ENCODE measurements around the gene CLIC3.

The CLIC3 gene

GRCh38 chr9:136996361-136997292 lies at the start of gene CLIC3:
TSS of gene CLIC3 (minus strand) at chr9:136996568. CDS start at chr9:136996543, 25 bp downstream.
- no peaks in the 10 kb centered on the region for H3K9me3 ChIP-seq (ENCODE audit: low read depth, low read length)
- TF ChIP-seq EZH2 (IDR thresholded peaks at IDR 0.05): no peak
- TF ChIP-seq POLR2AphosphoS5 (IDR thresholded peaks at IDR 0.05; ENCODE audit: borderline replicate concordance, low read depth, low read length): no peak
- TF ChIP-seq FOXP2 (optimal IDR thresholded peaks at IDR 0.05; ENCODE audit: control extremely low read depth, extremely low read length, insufficient read depth): no peak
- no peak within 1 kb of the TSS for H3K4me3 ChIP-seq
- no peak for DNase-seq (ENCODE audit: low read depth, low spot score)
- peaks cover 5% of the 10 kb centered on the region; the same call in 1 of the 2 replicates for H3K36me3 ChIP-seq (ENCODE audit: insufficient read depth, low read length)
- peak within 1 kb of the TSS; percentile 59 for H3K9ac ChIP-seq (ENCODE audit: insufficient read length)
- no peak within 1 kb of the TSS for H3K27ac ChIP-seq

DNA sequence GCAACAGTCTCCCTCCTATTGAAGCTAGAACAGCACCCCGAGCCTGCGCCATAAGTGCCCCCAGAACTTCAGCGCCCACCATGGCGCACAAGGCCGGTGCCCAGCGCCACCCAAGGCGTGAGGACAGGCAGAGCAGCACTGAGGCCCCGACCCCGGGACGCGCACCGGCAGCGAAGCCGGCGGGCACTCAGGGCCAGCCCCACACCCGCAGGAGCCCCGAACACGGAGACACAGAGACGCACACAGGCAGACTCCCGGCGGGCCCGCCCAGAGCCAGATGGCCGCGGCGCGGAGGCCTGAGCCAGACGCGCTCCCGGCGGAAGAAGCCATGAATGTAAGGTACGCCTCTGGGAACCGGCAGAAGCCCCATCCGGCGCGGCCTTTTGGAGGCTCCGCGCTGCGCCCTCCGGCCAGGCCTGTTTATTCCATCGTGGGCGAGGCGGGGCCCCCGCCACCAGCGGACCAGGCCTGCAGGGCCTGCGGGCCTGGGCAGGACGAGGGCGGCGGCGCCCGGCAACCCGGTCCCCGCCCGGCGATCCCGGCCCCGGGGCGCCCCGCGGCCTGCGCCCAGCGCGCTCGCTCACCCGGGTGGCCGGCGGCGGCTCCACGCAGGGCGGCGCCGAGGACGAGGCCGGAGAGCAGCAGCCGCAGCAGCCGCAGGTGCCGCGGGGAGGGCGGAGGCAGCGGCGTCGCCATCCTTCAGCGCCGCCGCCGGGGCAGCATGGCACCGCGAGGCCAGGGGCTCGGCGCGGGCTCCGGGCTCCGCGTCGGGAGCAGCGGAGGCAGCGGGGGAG lies 49.1 kb upstream of the CLIC3 start:
- TF ChIP-seq POLR2AphosphoS5 (IDR thresholded peaks at IDR 0.05; ENCODE audit: borderline replicate concordance, low read depth, low read length) (no peak), FOXP2 (optimal IDR thresholded peaks at IDR 0.05; ENCODE audit: control extremely low read depth, extremely low read length, insufficient read depth) (no peak), EZH2 (IDR thresholded peaks at IDR 0.05) (no peak)
- no peak for DNase-seq (ENCODE audit: low read depth, low spot score)
- Histone ChIP-seq H3K36me3 (ENCODE audit: insufficient read depth, low read length) (no peaks in the 10 kb centered on the region), H3K9ac (ENCODE audit: insufficient read length) (peak overlapping the region; percentile 59), H3K4me3 (peak overlapping the region; percentile 92), H3K27ac (no peak overlapping the region), H3K9me3 (ENCODE audit: low read depth, low read length) (no peaks in the 10 kb centered on the region)

DNA sequence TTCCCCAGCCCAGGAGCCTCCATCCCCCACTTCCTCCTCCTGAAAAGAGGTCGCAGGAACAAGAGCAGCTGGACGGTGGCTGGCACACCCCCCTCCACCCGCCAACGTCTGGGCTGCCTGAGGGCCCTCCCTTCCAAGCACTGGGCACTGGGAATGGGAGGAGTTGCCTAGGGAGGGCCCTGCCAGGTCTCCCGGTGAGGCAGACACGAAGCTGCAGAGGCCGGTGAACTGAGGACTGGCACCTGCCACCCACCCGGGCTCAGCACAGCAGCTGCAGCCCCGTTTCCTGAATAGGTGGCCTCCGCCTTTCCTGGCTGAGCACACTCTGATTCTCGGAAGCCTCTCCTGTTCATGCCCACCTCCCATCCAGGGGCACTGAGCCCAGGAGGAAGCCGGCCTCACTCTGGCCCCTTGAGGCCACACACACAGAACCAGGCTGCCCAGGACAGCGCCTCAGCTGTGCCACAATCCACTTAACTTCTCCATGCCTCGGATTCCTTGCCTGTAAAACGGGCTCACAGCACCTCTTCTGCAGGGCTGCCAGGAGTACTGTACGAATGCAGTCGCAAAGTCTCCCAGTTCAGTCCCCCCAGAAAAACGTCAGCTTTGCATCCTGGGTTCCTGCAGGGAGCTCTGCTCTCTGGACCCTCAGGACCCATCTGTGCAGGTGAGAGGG lies 48.3 kb upstream of the CLIC3 start:
- Histone ChIP-seq H3K9ac (ENCODE audit: insufficient read length) (peak overlapping the region; percentile 59), H3K9me3 (ENCODE audit: low read depth, low read length) (no peaks in the 10 kb centered on the region), H3K4me3 (peak overlapping the region; percentile 92), H3K36me3 (ENCODE audit: insufficient read depth, low read length) (peaks cover under 1% of the 10 kb centered on the region; the same call in 1 of the 2 replicates), H3K27ac (no peak overlapping the region)
- DNase-seq (ENCODE audit: low read depth, low spot score): no peak
- no peak for TF ChIP-seq EZH2 (IDR thresholded peaks at IDR 0.05)

DNA sequence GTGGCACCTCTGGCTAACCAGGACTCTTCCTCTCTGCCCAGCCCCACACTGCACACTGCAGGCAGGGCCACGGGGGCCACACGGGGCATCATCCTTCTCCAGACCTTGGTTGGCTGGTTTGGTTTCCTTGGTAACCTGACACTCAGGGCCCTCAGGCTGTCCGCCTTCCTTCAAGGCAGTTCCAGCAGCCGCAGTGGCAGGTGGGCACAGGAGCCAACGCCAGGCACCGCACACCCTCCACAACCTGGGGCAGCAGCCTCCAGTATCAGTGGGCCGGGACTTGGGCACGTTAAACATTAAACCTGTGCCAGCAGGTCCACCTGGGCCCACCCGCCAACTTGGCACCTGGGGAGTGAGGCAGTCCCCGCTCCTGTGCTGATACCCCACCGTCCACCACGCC lies 47.7 kb upstream of the CLIC3 start:
- peaks cover 6% of the 10 kb centered on the region; the same call in 1 of the 2 replicates for H3K36me3 ChIP-seq (ENCODE audit: insufficient read depth, low read length)
- no peak overlapping the region for H3K9ac ChIP-seq (ENCODE audit: insufficient read length)
- no peak for DNase-seq (ENCODE audit: low read depth, low spot score)
- no peak overlapping the region for H3K4me3 ChIP-seq
- H3K9me3 ChIP-seq (ENCODE audit: low read depth, low read length): no peaks in the 10 kb centered on the region
- TF ChIP-seq FOXP2 (optimal IDR thresholded peaks at IDR 0.05; ENCODE audit: control extremely low read depth, extremely low read length, insufficient read depth) (no peak), EZH2 (IDR thresholded peaks at IDR 0.05) (no peak), POLR2AphosphoS5 (IDR thresholded peaks at IDR 0.05; ENCODE audit: borderline replicate concordance, low read depth, low read length) (no peak)
- no peak overlapping the region for H3K27ac ChIP-seq

DNA sequence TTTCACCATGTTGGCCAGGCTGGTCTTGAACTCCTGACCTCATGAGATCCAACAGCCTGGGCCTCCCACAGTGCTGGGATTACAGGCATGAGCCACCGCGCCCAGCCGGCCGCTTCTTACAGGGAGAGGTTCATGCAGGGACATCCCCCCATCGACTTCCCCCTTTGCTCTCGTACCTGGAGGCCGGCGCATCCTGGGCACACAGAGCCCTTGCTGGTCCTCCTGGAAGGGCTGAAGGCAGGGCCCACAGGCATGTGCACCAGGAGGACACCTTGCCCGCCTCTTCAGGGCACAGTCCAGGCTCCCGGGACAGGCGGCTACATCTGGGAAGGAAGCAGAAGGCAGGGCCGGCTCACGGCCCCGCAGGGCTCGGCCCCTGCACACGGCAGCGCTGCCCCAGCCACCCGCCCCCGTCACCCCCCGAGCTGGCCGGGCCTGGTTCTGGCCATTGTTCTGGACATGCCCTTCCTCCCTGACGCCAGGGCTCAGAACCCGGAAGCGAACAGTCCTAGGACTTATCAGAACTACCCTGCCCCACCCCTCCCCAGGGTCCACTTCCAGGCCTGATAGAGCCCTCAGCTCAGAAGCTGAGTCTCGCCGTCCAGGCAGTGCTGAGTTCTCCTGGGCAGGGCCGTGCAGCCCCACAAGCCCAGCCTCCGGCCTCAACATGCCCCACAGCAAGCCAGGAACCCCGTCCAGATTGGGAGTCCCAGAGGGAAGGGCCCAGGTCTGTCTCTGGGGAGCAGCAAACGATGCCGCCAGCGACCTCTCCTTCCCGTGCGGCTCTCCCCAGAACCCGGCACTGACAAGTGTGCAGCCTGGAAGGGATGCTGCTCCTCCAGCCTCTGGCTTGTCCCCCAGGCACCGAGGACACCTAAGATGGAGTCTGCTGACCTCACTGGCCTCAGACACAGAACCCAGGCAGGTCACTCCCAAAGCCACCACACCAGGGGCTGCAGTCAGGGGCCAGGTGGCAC lies 46.7 kb upstream of the CLIC3 start:
- no peak for TF ChIP-seq EZH2 (IDR thresholded peaks at IDR 0.05)
- TF ChIP-seq POLR2AphosphoS5 (IDR thresholded peaks at IDR 0.05; ENCODE audit: borderline replicate concordance, low read depth, low read length): no peak
- TF ChIP-seq FOXP2 (optimal IDR thresholded peaks at IDR 0.05; ENCODE audit: control extremely low read depth, extremely low read length, insufficient read depth): no peak
- H3K4me3 ChIP-seq: no peak overlapping the region
- no peak overlapping the region for H3K9ac ChIP-seq (ENCODE audit: insufficient read length)
- H3K9me3 ChIP-seq (ENCODE audit: low read depth, low read length): no peaks in the 10 kb centered on the region
- H3K27ac ChIP-seq: no peak overlapping the region
- DNase-seq (ENCODE audit: low read depth, low spot score): no peak
- peaks cover 6% of the 10 kb centered on the region; the same call in 1 of the 2 replicates for H3K36me3 ChIP-seq (ENCODE audit: insufficient read depth, low read length)

- Histone ChIP-seq H3K36me3 (ENCODE audit: insufficient read depth, low read length) (peaks cover 6% of the 10 kb centered on the region; the same call in 1 of the 2 replicates), H3K4me3 (peak overlapping the region; percentile 44), H3K9me3 (ENCODE audit: low read depth, low read length) (no peaks in the 10 kb centered on the region), H3K9ac (ENCODE audit: insufficient read length) (no peak overlapping the region), H3K27ac (no peak overlapping the region)
- DNase-seq (ENCODE audit: low read depth, low spot score): no peak
- TF ChIP-seq FOXP2 (optimal IDR thresholded peaks at IDR 0.05; ENCODE audit: control extremely low read depth, extremely low read length, insufficient read depth): no peak
- no peak for TF ChIP-seq EZH2 (IDR thresholded peaks at IDR 0.05)
- no peak for TF ChIP-seq POLR2AphosphoS5 (IDR thresholded peaks at IDR 0.05; ENCODE audit: borderline replicate concordance, low read depth, low read length)
Measured at GRCh38 chr9:137041124-137041523, 44.8 kb upstream of the CLIC3 start.

GRCh38 chr9:137040568-137040967 lies 44.2 kb upstream of the CLIC3 start:
- TF ChIP-seq EZH2 (IDR thresholded peaks at IDR 0.05) (no peak), POLR2AphosphoS5 (IDR thresholded peaks at IDR 0.05; ENCODE audit: borderline replicate concordance, low read depth, low read length) (no peak), FOXP2 (optimal IDR thresholded peaks at IDR 0.05; ENCODE audit: control extremely low read depth, extremely low read length, insufficient read depth) (no peak)
- Histone ChIP-seq H3K27ac (no peak overlapping the region), H3K9ac (ENCODE audit: insufficient read length) (no peak overlapping the region), H3K9me3 (ENCODE audit: low read depth, low read length) (no peaks in the 10 kb centered on the region), H3K4me3 (peak overlapping the region; percentile 44; the same call in 1 of the 2 replicates), H3K36me3 (ENCODE audit: insufficient read depth, low read length) (peaks cover 6% of the 10 kb centered on the region; the same call in 1 of the 2 replicates)
- DNase-seq (ENCODE audit: low read depth, low spot score): no peak

All from SK-N-MC (cell line).